HG03575 (cell line): ENCODE measurements around the gene PRMT1.

Experiments used
- ATAC-seq: cut with Tn5 transposase; IDR thresholded peaks from one replicate; pipeline ENCODE4 v1.9.1; 2021; ENCODE audit not compliant: unreplicated experiment, insufficient number of reproducible peaks, low FRiP score; ENCODE audit errors: extremely low read depth

The PRMT1 gene

GRCh38 chr19:49685845-49686332, 8.8 kb downstream of the PRMT1 start:
- ATAC-seq, result no peak

GRCh38 chr19:49686503-49687088, 9.5 kb downstream of the PRMT1 start:
- ATAC-seq, result no peak

GRCh38 chr19:49687150-49687549, 10.1 kb downstream of the PRMT1 start:
- ATAC-seq, result no peak

GRCh38 chr19:49687566-49688316, 10.7 kb downstream of the PRMT1 start:
- ATAC-seq, result no peak

- no peak for ATAC-seq
Observed at GRCh38 chr19:49688531-49689132, 11.6 kb downstream of the PRMT1 start.

GRCh38 chr19:49689133-49690078, 12.3 kb downstream of the PRMT1 start, which contains the start of gene ADM5:
Gene ADM5 (plus strand): TSS chr19:49689594. CDS start chr19:49689838, 244 bp downstream.
- ATAC-seq, result no peak

- ATAC-seq, result no peak
Observed at GRCh38 chr19:49690079-49690655, 13.1 kb downstream of the PRMT1 start.

- no peak for ATAC-seq
Observed at GRCh38 chr19:49690656-49691242, 13.7 kb downstream of the PRMT1 start, which contains the start of gene CPT1C. Gene CPT1C (plus strand): TSS chr19:49691116. CDS start chr19:49692253, 1,137 bp downstream.

- no peak for ATAC-seq
Observed at GRCh38 chr19:49691243-49692146, 14.4 kb downstream of the PRMT1 start.

- no peak for ATAC-seq
Observed at GRCh38 chr19:49692147-49692506, 15.1 kb downstream of the PRMT1 start.

- ATAC-seq, result no peak
Observed at GRCh38 chr19:49696115-49696514, 19.0 kb downstream of the PRMT1 start.

GRCh38 chr19:49696865-49697264, 19.8 kb downstream of the PRMT1 start:
- ATAC-seq, result no peak

- no peak for ATAC-seq
Observed at GRCh38 chr19:49699364-49699763, 22.3 kb downstream of the PRMT1 start.

- no peak for ATAC-seq
Observed at GRCh38 chr19:49700563-49700962, 23.5 kb downstream of the PRMT1 start.

- ATAC-seq, result no peak
Observed at GRCh38 chr19:49701271-49701786, 24.3 kb downstream of the PRMT1 start.

GRCh38 chr19:49704888-49705642, 28.0 kb downstream of the PRMT1 start:
- ATAC-seq, result no peak
